Sigmoid colon (tissue), 7 donors: ENCODE data around the gene TIMP2. TPM values are rescaled to one million over a fixed set of nuclear protein-coding genes. Genes with fewer than 3 reads are reported as not detected.

Source experiments
- DNase-seq: peaks from one replicate; pipeline ENCODE4 v3.0.0-alpha.2; 2019
- H3K27ac ChIP-seq, 4 donors: fragments of 200-600 bp; sonication (generic); one replicate each; pipeline ENCODE4 v1.5.1; 2016 to 2019; ENCODE audit warnings: mild to moderate bottlenecking in 1 of 4
- H3K27me3 ChIP-seq, 3 donors: fragments of 200-600 bp; sonication (generic); one replicate each; pipeline ENCODE4 v1.5.1; 2019; ENCODE audit warnings: mild to moderate bottlenecking in 1 of 3
- H3K36me3 ChIP-seq, 4 donors: fragments of 200-600 bp; sonication (generic); one replicate each; pipeline ENCODE4 v1.5.1; 2016 to 2019
- H3K4me1 ChIP-seq, 4 donors: fragments of 200-600 bp; sonication (generic); one replicate each; pipeline ENCODE4 v1.5.1; 2017 to 2019
- H3K4me3 ChIP-seq, 4 donors: fragments of 200-600 bp; sonication (generic); one replicate each; pipeline ENCODE4 v1.5.1; 2017 to 2019; ENCODE audit warnings: mild to moderate bottlenecking in 2 of 4, moderate library complexity in 1 of 4
- H3K9me3 ChIP-seq, 4 donors: fragments of 200-600 bp in 3 of 4; sonication (generic) in 3 of 4; one replicate each; pipeline versions ENCODE4 v1.5.1 to v1.6.1; 2013 to 2019
- EP300 ChIP-seq, 4 donors: sonication (generic); formaldehyde crosslinking; IDR thresholded peaks; one replicate each; pipeline ENCODE4 v1.6.1; 2017; ENCODE audit warnings: antibody characterized with exemption in 4 of 4
- POLR2A ChIP-seq, 2 donors: fragments of 450-650 bp; IDR thresholded peaks; one replicate each; pipeline ENCODE4 v1.6.1; 2016; ENCODE audit warnings: antibody characterized with exemption in 2 of 2, mild to moderate bottlenecking in 2 of 2, moderate library complexity in 2 of 2
- POLR2AphosphoS5 ChIP-seq, 4 donors: sonication (generic); formaldehyde crosslinking; IDR thresholded peaks; one replicate each; pipeline ENCODE4 v1.6.1; 2017; ENCODE audit warnings: antibody characterized with exemption in 4 of 4
- WGBS, 2 donors: extraction: QIAGEN DNeasy Blood & Tissue Kit; methylation state at CpG; one replicate each; pipeline ENCODE4 v1.1.7; 2013; 5-methylcytosine and 5-hydroxymethylcytosine counted together
- intact Hi-C: fragments of 100-400 bp; cut with DNase I; formaldehyde crosslinking; loops from one replicate; pipeline ENCODE4 v1.15.1; 2023
- polyA plus RNA-seq, 3 donors: library from polyadenylated mRNA; stranded (reverse); fragments of 200-250 nt; gene quantifications; one replicate each; pipeline ENCODE4 v1.2.3, GENCODE V29; 2013
- total RNA-seq, 4 donors: library from RNA; depleted of rRNA; stranded (reverse); fragments of >200 nt; gene quantifications; one replicate each; pipeline ENCODE4 v1.1.0, GENCODE V29; 2016
- TF ChIP-seq, protein P1 (sequence below), 4 experiments: fragments of 450-650 bp in 3 of 4; fragments of 200-600 bp in 1 of 4; IDR thresholded peaks; one replicate each; pipeline ENCODE4 v1.5.1; 2016 to 2019; ENCODE audit warnings: antibody characterized with exemption in 4 of 4, mild to moderate bottlenecking in 3 of 4, moderate library complexity in 2 of 4
- donor health status: healthy with polysubstance abuse.
- donor health status: Bipolar disorder and iron deficiency.
- donor health status: healthy.

Gene TIMP2
- total and polyA plus RNA-seq, 7 donors, result 16.4 to 227 (median 142) TPM

DNA sequence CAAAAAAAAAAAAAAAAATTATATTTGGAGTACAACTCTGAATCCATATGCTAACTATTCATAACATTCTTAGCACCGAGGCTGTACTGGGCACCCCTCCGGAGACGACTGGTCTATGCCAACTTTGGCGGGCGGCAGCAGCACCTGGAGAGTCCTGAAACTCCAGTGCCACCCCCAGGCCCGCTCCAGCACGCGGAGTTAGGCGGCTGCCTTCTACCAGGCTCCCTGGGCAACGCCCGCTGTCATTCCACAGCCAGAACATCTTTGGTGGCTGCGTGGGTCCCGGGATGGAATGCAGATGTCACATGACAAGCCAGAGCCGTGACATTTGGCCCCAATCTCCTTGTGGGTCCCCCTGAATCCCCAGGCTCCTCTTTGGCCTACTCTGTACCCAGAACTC, 6.2 kb downstream of the TIMP2 start:
- Histone ChIP-seq H3K9me3 (no peaks in the 10 kb centered on the region), H3K4me1 (peaks cover 0 to 97% (median 94%) of the 10 kb centered on the region in 4 donors), H3K27ac (peak overlapping the region; percentile 60 to 100 (median 83)), H3K4me3 (no peak overlapping the region), H3K27me3 (no peaks in the 10 kb centered on the region), H3K36me3 (no peaks in the 10 kb centered on the region)
- WGBS, 2 donors, result 84 to 85% methylated on average over 14 of the region's 14 CpGs
- no peak for DNase-seq
- intact Hi-C loops, result no loop called here
- TF ChIP-seq EP300 (IDR thresholded peaks at IDR 0.05) (no peak), POLR2A (IDR thresholded peaks at IDR 0.05) (no peak), POLR2AphosphoS5 (IDR thresholded peaks at IDR 0.05) (no peak)
- TF ChIP-seq, protein P1, sequence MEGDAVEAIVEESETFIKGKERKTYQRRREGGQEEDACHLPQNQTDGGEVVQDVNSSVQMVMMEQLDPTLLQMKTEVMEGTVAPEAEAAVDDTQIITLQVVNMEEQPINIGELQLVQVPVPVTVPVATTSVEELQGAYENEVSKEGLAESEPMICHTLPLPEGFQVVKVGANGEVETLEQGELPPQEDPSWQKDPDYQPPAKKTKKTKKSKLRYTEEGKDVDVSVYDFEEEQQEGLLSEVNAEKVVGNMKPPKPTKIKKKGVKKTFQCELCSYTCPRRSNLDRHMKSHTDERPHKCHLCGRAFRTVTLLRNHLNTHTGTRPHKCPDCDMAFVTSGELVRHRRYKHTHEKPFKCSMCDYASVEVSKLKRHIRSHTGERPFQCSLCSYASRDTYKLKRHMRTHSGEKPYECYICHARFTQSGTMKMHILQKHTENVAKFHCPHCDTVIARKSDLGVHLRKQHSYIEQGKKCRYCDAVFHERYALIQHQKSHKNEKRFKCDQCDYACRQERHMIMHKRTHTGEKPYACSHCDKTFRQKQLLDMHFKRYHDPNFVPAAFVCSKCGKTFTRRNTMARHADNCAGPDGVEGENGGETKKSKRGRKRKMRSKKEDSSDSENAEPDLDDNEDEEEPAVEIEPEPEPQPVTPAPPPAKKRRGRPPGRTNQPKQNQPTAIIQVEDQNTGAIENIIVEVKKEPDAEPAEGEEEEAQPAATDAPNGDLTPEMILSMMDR (IDR thresholded peaks at IDR 0.05), result no peak

DNA sequence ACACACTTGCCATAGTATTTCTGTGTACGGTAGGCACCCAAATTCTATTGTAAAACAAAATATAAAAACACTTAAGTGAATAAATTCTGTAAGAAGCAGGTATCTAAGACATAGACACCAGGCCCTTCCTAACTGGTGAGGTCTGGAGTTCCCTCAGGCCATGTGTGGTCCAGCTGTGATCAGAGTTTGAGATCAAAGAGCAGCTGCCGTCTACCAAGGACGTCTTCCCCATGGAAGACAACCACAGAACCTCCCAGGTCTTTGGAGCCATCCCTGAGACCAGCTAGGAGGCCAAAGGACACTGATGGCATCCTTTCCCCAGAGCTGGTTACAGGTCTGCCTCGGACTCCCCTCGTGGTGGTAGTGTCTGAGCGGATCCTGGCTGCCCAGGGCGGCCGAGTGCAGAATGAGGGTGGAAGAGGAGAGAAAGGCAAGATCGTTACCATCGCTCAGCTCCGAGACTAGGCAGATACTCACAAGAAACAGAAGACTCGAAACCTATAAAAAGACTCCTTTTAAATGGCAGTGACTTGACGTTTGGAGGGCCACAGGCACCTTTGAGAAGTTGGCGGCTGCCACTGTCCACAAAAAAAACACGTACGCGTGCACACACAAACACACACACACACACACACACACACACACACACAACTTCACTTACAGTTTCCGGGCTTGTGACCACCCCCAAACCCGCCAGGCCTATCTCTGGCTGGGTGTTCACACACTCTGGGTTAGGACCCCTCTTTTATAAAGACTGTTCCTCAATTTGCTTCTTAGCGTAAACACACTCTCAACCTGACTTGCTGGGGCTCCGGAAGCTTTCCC, 7.5 kb downstream of the TIMP2 start:
- H3K4me1 ChIP-seq, result peaks cover 0 to 97% (median 91%) of the 10 kb centered on the region in 4 donors
- TF ChIP-seq POLR2A (IDR thresholded peaks at IDR 0.05) (no peak), POLR2AphosphoS5 (IDR thresholded peaks at IDR 0.05) (no peak), EP300 (IDR thresholded peaks at IDR 0.05) (no peak)
- TF ChIP-seq, protein P1 (IDR thresholded peaks at IDR 0.05), result no peak
- no peaks in the 10 kb centered on the region for H3K9me3 ChIP-seq
- peaks cover 0 to 2% (median 0%) of the 10 kb centered on the region in 4 donors for H3K36me3 ChIP-seq
- intact Hi-C loops, result no loop called here
- DNase-seq, result no peak
- H3K27ac ChIP-seq, result peak overlapping the region; percentile 63 to 100 (median 83)
- H3K27me3 ChIP-seq, result no peaks in the 10 kb centered on the region
- H3K4me3 ChIP-seq, result peak overlapping the region in 1 of 4 donors; percentile 8
- WGBS, 2 donors, result 69 to 81% methylated on average over 21 of the region's 21 CpGs

DNA sequence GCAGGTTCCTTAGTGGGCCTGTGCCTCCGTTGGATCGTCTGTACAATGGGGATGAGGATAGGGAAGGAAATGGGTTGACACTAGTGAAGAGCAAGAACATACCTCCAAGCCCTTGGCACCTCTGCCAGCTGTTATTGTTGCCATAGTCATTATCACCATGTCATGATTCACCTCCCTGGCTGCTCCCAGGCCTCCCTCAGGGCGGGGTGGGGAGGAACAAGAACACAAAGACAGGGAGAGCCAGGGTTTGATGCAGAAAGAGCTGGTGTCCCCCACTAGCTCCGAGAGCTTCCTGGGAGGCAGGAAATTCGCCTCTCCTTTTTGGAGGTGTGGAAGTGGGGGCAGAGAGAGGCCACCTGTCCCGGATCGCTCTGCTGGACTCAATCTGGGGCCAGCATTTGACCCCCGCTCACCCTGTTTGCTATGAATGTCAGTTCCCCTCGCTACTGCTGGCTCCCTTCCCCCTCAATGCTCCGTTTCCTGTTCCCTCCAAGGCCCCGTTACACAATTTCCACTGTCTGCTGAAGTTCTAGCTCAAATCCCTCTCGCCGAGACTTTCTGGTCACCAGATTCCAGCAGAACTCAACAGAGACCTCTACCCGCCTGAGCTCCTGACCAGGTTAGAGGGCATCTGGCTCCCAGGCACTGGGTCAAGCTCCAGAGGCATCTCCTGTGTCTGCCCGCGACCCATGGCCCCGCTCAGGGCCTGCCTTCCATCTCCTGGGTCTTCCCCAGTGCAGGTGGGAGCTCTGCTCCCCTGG, 9.1 kb downstream of the TIMP2 start:
- H3K9me3 ChIP-seq, result no peaks in the 10 kb centered on the region
- intact Hi-C loops, result no loop called here
- peak overlapping the region; percentile 77 to 100 (median 88) for H3K27ac ChIP-seq
- WGBS, 2 donors, result 47 to 76% methylated on average over 17 of the region's 17 CpGs
- H3K4me1 ChIP-seq, result peaks cover 0 to 97% (median 90%) of the 10 kb centered on the region in 4 donors
- H3K4me3 ChIP-seq, result peak overlapping the region in 1 of 4 donors; percentile 25
- TF ChIP-seq, protein P1 (IDR thresholded peaks at IDR 0.05), result no peak
- TF ChIP-seq POLR2A (IDR thresholded peaks at IDR 0.05), result no peak
- TF ChIP-seq EP300 (IDR thresholded peaks at IDR 0.05), result no peak
- peak in 2 of 4 donors; percentile 24 to 37 for TF ChIP-seq POLR2AphosphoS5 (IDR thresholded peaks at IDR 0.05)
- no peaks in the 10 kb centered on the region for H3K27me3 ChIP-seq
- DNase-seq, result peak; percentile 86
- peaks cover 0 to 4% (median 0%) of the 10 kb centered on the region in 4 donors for H3K36me3 ChIP-seq

DNA sequence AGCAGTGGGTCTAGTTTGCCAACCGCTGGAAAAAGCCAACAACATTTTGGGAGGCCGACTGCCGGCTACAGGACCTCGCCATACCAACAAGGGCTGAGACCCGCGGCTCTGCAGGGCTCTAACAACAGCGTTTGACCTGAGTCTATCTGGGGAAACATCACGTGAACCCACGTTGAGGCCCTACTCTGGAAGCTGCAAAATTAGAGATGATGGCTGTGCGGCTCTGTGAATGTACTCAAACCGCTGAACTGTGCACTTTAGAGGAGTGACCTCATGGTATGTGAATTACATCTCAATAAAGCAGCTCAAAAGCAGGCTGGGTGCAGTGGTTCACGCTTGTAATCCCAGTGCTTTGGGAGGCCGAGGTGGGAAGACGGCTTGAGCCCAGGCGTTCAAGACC, 12.1 kb downstream of the TIMP2 start:
- Histone ChIP-seq H3K9me3 (no peaks in the 10 kb centered on the region), H3K36me3 (peaks cover 0 to 4% (median 0%) of the 10 kb centered on the region in 4 donors), H3K4me3 (no peak overlapping the region), H3K4me1 (peaks cover 0 to 95% (median 87%) of the 10 kb centered on the region in 4 donors), H3K27me3 (no peaks in the 10 kb centered on the region), H3K27ac (peak overlapping the region; percentile 18 to 100 (median 88))
- DNase-seq, result no peak
- WGBS, 2 donors, result 94 to 95% methylated on average over 15 of the region's 15 CpGs
- TF ChIP-seq POLR2A (IDR thresholded peaks at IDR 0.05) (no peak), EP300 (IDR thresholded peaks at IDR 0.05) (no peak), POLR2AphosphoS5 (IDR thresholded peaks at IDR 0.05) (no peak)
- TF ChIP-seq, protein P1 (IDR thresholded peaks at IDR 0.05), result no peak
- intact Hi-C loops, result no loop called here
